UCSD-AML1 (cell line): ENCODE data around the gene VIL1.

Experiments
- DNase-seq: peaks from one replicate; lab custom pipeline; 2025; ENCODE audit not compliant: unreplicated experiment; lab: John Stamatoyannopoulos, UW

VIL1 gene

DNA sequence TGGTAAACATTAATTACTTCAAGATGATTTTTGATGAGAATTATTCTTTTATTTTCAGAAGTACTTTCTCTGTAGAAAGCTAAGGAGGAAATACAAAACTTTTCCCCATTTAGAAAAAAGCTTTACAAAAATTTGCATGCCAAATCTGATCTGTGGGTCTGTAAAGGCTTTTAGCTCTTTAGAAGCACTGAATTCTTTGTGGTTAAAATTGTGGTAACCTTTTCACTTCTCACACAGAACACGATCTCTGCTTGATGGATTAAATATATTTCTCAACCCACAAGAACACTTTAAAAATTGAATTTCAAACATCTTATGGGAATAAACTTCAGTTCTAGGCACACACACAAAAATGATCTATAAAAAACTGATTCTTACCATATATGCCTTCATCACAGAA, 63.7 kb downstream of the VIL1 start:
- DNase-seq, result no peak

DNA sequence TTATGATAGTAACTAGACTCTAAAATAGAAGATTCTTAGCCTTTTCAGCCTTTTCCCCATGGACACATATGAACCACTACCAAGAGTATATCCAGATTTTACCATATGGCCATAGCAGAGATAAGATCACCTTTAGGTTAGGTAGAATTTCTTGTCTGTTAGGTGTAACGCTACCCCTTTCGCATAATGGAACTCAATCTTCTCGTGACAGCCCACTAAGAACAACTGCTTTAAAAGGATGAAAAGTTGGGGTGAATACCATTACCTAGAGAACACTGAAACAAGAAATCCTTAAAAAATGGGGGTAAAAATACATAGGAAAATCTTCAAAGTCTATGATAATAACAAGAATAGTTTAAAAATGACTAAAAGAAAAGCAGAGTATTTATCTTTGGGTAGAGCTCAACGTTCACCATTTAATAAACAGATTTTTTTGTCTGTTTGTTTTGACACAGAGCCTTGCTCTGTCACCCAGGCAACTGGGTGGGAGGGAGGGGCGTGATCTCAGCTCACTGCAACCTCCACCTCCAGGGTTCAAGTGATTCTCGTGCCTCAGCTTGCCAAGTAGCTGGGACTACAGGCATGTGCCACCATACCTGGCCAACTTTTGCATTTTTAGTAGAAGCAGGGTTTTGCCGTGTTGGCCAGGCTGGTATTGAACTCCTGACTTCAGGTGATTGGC, 67.2 kb downstream of the VIL1 start:
- DNase-seq, result no peak

DNA sequence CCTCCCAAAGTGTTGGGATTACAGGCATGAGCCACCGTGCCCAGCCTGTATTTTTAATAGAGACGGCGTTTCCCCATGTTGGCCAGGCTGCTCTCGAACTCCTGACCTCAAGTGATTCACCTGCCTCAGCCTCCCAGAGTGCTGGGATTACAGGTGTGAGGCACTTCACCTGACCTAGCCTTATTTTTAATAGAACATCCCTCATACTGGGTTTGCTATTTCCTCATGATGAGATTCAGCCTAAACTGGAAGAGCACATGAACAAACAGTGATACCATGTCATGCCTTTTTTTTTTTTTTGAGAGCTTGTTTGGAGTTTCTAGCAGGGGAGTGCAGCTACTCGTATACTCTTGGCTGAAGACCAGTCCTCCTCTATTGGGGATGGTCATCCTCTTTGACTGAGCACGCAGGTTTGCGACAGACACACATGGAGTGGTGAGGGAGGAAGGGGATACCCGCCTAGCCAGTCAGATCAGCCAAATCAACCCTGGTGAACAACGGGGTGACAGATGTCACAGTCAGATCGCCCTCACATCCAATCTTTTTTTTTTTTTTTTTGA, 81.7 kb downstream of the VIL1 start:
- no peak for DNase-seq

DNA sequence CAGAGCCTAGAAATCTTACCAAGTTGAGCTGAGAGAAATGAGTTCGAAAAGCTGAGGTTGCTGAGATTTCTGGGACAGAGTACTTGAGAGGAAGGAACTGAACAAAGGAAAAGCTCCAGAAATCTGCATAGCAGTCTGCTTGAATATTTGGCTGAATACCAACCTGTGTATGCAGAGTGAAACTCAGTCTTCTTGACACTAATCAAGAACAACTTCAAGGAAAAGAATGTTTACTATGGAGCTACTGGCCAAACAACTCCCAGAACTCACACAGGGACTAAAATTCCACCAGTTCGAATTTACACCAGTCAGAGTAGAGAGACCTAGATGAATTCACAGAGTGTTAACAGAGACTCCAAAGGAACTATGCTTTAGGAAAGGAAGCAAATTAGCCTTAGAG, 82.7 kb downstream of the VIL1 start:
- DNase-seq, result no peak
